Osteoblast (primary cell): ENCODE data around the gene POM121L12. TPM values are rescaled to one million over a fixed set of nuclear protein-coding genes. Genes with fewer than 3 reads are reported as not detected.

ENCODE experiments used
- DNase-seq: peaks from one replicate; pipeline ENCODE4 v3.0.0; 2011; ENCODE audit warnings: low spot score, mixed read lengths; ENCODE audit not compliant: insufficient read length; ENCODE audit errors: missing footprints
- H2AFZ ChIP-seq: 2 replicates; pipeline ENCODE4 v1.6.0; 2011; ENCODE audit warnings: mild to moderate bottlenecking, low read length
- H3K27ac ChIP-seq: 2 replicates; pipeline ENCODE4 v1.5.1; 2011; ENCODE audit warnings: mild to moderate bottlenecking, low read depth, low read length, moderate library complexity
- H3K27me3 ChIP-seq: 2 replicates; pipeline ENCODE4 v1.6.0; 2012; ENCODE audit warnings: mild to moderate bottlenecking, control low read depth, inconsistent platforms, low read length, moderate library complexity; ENCODE audit not compliant: insufficient read depth
- H3K36me3 ChIP-seq: 2 replicates; pipeline ENCODE4 v1.5.1; 2011; ENCODE audit warnings: mild to moderate bottlenecking, low read length, control low read depth, moderate library complexity; ENCODE audit not compliant: insufficient read depth
- H3K4me1 ChIP-seq: 2 replicates; pipeline ENCODE4 v1.5.1; 2011; ENCODE audit warnings: mild to moderate bottlenecking, low read length, control low read depth, moderate library complexity; ENCODE audit not compliant: insufficient read depth
- H3K4me2 ChIP-seq: 2 replicates; pipeline ENCODE4 v1.6.0; 2011; ENCODE audit warnings: mild to moderate bottlenecking, low read length; ENCODE audit not compliant: insufficient read depth
- H3K4me3 ChIP-seq: fragments of 200-600 bp; sonication (generic); 3 replicates; pipeline ENCODE4 v1.5.1; 2012; ENCODE audit warnings: mild to moderate bottlenecking, low read length, inconsistent platforms; ENCODE audit not compliant: insufficient read depth
- H3K79me2 ChIP-seq: 2 replicates; pipeline ENCODE4 v1.6.0; 2012; ENCODE audit warnings: mild to moderate bottlenecking, low read length, control low read depth, inconsistent platforms; ENCODE audit not compliant: insufficient read depth
- H3K9me3 ChIP-seq: 2 replicates; pipeline ENCODE4 v1.5.1; 2011; ENCODE audit warnings: low read depth, low read length, control low read depth
- H4K20me1 ChIP-seq: 2 replicates; pipeline ENCODE4 v1.6.0; 2012; ENCODE audit warnings: mild to moderate bottlenecking, low read length, control low read depth; ENCODE audit not compliant: insufficient read depth
- CTCF ChIP-seq: IDR thresholded peaks from 2 replicates; pipeline ENCODE4 v1.5.1; 2011; ENCODE audit warnings: mild to moderate bottlenecking, low read depth, low read length, moderate library complexity; ENCODE audit errors: extremely low read depth
- total RNA-seq: library from RNA; depleted of rRNA; stranded (reverse); fragments of >200 nt; gene quantifications from 2 replicates; pipeline ENCODE4 v1.2.3, GENCODE V29; 2012

POM121L12 gene
- not detected in 2 replicates for total RNA-seq

GRCh38 chr7:53035499-53036412 lies at the start of gene POM121L12:
TSS of gene POM121L12 (plus strand) at chr7:53035633. CDS start at chr7:53035672, 39 bp downstream.
- Histone ChIP-seq H2AFZ (no peak within 1 kb of the TSS), H3K79me2 (no peaks in the 10 kb centered on the region), H3K4me1 (no peaks in the 10 kb centered on the region), H3K36me3 (no peaks in the 10 kb centered on the region), H3K4me2 (no peak within 1 kb of the TSS), H3K27me3 (no peaks in the 10 kb centered on the region), H3K9me3 (no peaks in the 10 kb centered on the region), H3K27ac (no peak within 1 kb of the TSS), H3K4me3 (no peak within 1 kb of the TSS), H4K20me1 (no peaks in the 10 kb centered on the region)
- DNase-seq = peak; percentile 39
- no peak for TF ChIP-seq CTCF

GRCh38 chr7:52992001-52992400 lies 43.4 kb upstream of the POM121L12 start:
- Histone ChIP-seq H3K36me3 (no peaks in the 10 kb centered on the region), H2AFZ (no peak overlapping the region), H4K20me1 (no peaks in the 10 kb centered on the region), H3K9me3 (no peaks in the 10 kb centered on the region), H3K27me3 (no peaks in the 10 kb centered on the region), H3K79me2 (no peaks in the 10 kb centered on the region), H3K4me2 (no peak overlapping the region), H3K4me1 (no peaks in the 10 kb centered on the region), H3K27ac (no peak overlapping the region), H3K4me3 (no peak overlapping the region)
- no peak for TF ChIP-seq CTCF
- no peak for DNase-seq

- Histone ChIP-seq H3K4me1 (no peaks in the 10 kb centered on the region), H4K20me1 (no peaks in the 10 kb centered on the region), H2AFZ (no peak overlapping the region), H3K36me3 (no peaks in the 10 kb centered on the region), H3K9me3 (no peaks in the 10 kb centered on the region), H3K27me3 (no peaks in the 10 kb centered on the region), H3K4me3 (no peak overlapping the region), H3K4me2 (no peak overlapping the region), H3K27ac (no peak overlapping the region), H3K79me2 (no peaks in the 10 kb centered on the region)
- TF ChIP-seq CTCF = no peak
- DNase-seq = no peak
Observed at GRCh38 chr7:52992479-52993162, 42.8 kb upstream of the POM121L12 start.

GRCh38 chr7:52995676-52996075 lies 39.8 kb upstream of the POM121L12 start:
- no peak overlapping the region for H3K27ac ChIP-seq
- H2AFZ ChIP-seq = no peak overlapping the region
- no peak for TF ChIP-seq CTCF
- H3K9me3 ChIP-seq = no peaks in the 10 kb centered on the region
- no peaks in the 10 kb centered on the region for H3K36me3 ChIP-seq
- H3K4me1 ChIP-seq = no peaks in the 10 kb centered on the region
- no peak overlapping the region for H3K4me3 ChIP-seq
- DNase-seq = no peak
- H3K27me3 ChIP-seq = no peaks in the 10 kb centered on the region
- no peaks in the 10 kb centered on the region for H4K20me1 ChIP-seq
- H3K4me2 ChIP-seq = no peak overlapping the region
- no peaks in the 10 kb centered on the region for H3K79me2 ChIP-seq
